HG02678 (cell line): ENCODE measurements around the gene RAB27A.
"Not testable (repeated sequence)": the region's sequence is repeated elsewhere in the genome, so short reads cannot be mapped to it uniquely, and the experiment has no call there.

Experiments
- ATAC-seq: cut with Tn5 transposase; IDR thresholded peaks from one replicate; pipeline ENCODE4 v1.9.1; 2021; ENCODE audit warnings: mild to moderate bottlenecking, moderate library complexity; ENCODE audit not compliant: unreplicated experiment

RAB27A gene

GRCh38 chr15:55289746-55290527 lies at the start of gene RAB27A:
Gene RAB27A (minus strand): TSS chr15:55289813. CDS start chr15:55234934, 54,879 bp downstream.
- peak; percentile 78 for ATAC-seq

- ATAC-seq, result no peak
These were observed 47.5 kb upstream of the RAB27A start for GRCh38 chr15:55337160-55337559.

- no peak for ATAC-seq
These were observed 45.4 kb upstream of the RAB27A start for GRCh38 chr15:55334997-55335396.

GRCh38 chr15:55334371-55334770 lies 44.8 kb upstream of the RAB27A start:
- no peak for ATAC-seq

GRCh38 chr15:55327387-55327786 lies 37.8 kb upstream of the RAB27A start:
- ATAC-seq, result no peak

GRCh38 chr15:55322467-55322866 lies 32.9 kb upstream of the RAB27A start:
- ATAC-seq, result no peak

DNA sequence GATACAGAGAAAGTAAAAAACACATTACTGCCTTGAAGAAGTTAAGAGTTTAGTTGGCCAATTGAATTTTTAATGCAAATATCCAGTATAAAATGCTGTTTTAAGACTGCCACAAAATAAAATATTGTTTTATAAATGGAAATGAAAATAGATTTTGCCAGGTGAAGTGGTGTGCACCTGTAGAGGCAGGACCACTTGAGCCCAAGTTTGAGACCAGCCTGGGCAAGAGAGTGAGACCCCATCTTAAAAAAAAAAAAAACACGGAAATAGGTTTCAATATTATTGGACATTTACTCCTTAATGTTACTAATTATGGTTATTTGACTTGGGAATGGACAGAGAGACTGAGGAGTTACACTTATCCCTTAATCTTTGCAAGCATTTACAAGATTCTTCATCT lies 31.4 kb upstream of the RAB27A start:
- no peak for ATAC-seq

GRCh38 chr15:55320238-55320550 lies 30.6 kb upstream of the RAB27A start:
- no peak for ATAC-seq

- no peak for ATAC-seq
These were observed 30.1 kb upstream of the RAB27A start for GRCh38 chr15:55319537-55320237.

DNA sequence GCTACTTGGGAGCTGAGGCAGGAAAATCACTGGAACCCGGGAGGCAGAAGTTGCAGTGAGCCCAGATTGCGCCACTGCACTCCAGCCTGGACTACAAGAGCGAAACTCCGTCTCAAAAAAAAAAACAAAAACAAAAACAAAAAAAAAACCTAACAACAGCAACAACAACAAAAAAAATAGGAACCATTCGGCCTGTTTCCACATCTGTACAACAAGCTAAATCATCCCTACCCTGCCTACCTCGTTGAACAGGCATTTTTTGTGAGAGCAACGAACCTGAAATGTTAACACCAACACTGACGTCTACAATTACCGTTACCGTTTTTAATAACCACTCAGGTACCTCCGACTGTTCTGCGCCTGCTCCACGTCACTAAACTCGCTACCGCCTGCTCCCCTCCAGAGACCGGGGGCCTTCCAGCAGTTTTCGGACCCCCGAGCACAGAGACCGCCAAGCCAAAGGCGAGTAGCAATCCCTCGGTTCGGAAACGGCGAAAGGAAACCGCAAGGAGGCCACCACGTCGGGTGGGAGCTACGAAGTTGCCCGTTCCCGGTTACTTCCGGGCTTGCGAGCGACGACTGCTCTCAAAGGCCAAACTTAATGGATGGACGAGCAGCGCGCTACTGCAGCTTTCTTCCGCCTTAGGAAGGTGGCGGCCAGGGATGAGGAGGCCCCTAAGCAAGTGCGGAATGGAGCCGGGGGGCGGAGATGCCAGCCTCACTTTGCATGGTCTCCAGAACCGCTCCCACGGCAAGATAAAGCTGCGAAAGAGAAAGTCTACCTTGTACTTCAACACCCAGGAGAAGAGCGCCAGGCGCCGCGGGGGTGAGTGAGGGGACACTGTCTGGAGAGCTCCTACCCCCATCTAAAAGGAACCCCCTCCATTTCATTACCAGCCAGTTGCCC lies 29.2 kb upstream of the RAB27A start, which contains the start of the genes PIGB and PIGBOS1:
Gene PIGB, plus strand, starts transcription at position 635 of the 907 bp plus-strand sequence. Its CDS starts 29 bp downstream, at position 664.
Gene PIGBOS1, minus strand, starts transcription at position 536 of the 907 bp plus-strand sequence. CDS start 1,331 bp downstream, outside the sequence.
- peak; percentile 92 for ATAC-seq

DNA sequence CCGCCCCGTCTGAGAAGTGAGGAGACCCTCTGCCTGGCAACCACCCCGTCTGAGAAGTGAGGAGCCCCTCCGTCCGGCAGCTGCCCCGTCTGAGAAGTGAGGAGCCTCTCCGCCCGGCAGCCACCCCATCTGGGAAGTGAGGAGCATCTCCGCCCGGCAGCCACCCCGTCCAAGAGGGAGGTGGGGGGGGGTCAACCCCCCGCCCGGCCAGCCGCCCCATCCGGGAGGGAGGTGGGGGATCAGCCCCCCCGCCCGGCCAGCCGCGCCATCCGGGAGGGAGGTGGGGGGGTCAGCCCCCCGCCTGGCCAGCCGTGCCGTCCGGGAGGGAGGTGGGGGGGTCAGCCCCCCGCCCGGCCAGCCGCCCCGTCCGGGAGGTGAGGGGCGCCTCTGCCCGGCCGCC lies 13.2 kb upstream of the RAB27A start:
- not testable (repeated sequence) for ATAC-seq

GRCh38 chr15:55297315-55297714 lies 7.7 kb upstream of the RAB27A start:
- ATAC-seq, result no peak

GRCh38 chr15:55290528-55291057 lies 980 bp upstream of the RAB27A start:
- peak; percentile 72 for ATAC-seq

- ATAC-seq, result peak; percentile 45
These were observed 435 bp downstream of the RAB27A start for GRCh38 chr15:55289011-55289745.

GRCh38 chr15:55288006-55288717 lies 1.5 kb downstream of the RAB27A start:
- ATAC-seq, result no peak

DNA sequence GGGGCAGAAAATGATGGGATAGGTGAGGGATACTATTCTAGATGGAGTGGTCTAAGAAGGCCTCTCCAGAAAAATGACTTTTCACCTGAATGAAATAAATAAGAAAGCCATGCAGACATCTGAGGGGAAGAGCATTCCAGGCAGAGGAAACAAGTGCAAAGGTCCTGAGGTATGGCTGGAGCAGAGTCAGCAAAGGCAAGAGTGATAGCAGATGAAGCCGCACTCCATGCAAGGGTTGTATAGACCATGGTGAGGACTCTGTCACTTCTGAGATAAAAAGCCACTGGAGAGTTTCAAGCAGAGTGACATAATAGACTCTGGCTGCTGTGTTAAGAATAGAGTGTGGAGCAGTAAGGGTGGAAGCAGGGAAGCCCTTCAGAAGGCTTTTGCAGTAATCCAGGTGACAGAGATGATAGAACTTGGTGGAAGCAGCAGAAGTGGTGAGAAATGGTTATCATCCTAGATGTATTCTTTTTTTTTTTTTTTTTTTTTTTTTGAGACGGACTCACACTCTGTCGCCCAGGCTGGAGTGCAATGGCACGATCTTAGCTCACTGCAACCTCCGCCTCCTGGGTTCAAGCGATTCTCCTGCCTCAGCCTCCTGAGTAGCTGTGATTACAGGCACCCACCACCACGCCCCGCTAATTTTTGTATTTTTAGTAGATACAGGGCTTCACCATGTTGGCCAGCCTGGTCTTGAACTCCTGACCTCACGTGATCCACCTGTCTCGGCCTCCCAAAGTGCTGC lies 3.0 kb downstream of the RAB27A start:
- not testable (repeated sequence) for ATAC-seq

GRCh38 chr15:55284426-55284825 lies 5.2 kb downstream of the RAB27A start:
- ATAC-seq, result no peak

- ATAC-seq, result no peak
These were observed 6.0 kb downstream of the RAB27A start for GRCh38 chr15:55283379-55284147.
